GM18867 (cell line): ENCODE measurements around the gene RPL10.

ENCODE experiments used
- ATAC-seq: cut with Tn5 transposase; IDR thresholded peaks from one replicate; pipeline ENCODE4 v1.9.1; 2021; ENCODE audit warnings: mild to moderate bottlenecking, moderate library complexity; ENCODE audit not compliant: unreplicated experiment

The RPL10 gene

DNA sequence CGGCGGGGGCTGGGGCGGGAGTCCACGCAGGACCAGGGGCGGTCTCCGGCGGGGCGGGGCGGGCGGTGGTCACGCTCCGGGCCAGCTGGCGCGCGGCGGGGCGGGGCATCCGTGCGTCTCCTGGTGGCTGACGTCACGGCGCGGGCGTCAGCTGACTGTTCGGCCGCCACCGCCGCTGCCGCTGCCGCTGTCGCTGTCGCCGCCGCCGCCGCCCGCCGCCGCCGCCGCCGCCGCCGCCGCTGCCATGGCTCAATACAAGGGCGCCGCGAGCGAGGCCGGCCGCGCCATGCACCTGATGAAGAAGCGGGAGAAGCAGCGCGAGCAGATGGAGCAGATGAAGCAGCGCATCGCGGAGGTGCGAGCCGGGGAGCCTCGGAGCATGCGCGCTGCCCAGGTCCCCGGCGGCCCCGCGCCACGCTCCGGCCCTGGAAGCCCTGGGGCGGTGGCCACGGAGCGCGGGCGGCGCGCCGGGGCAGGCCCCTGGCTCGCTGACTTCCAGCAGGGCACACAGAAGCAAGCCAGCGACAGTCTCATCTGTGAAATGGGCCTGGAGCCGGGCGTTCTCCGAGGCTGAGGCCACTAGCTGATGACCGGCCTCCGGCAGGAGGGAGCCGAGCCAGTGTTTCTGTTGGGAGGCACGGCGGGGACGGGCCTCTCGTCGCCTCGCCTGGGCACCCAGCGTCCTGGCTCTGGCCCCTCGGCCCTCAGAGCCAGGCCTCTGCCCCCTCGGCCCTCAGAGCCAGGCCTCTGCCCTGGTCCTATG, 46.0 kb downstream of the RPL10 start, which contains the start of gene FAM50A:
Gene FAM50A (plus strand): TSS at position 150 of the 763 bp plus-strand sequence. CDS start 95 bp downstream, at position 245.
- ATAC-seq, result peak; percentile 68

GRCh38 chrX:154444755-154445246, 46.6 kb downstream of the RPL10 start:
- no peak for ATAC-seq

GRCh38 chrX:154445776-154446175, 47.6 kb downstream of the RPL10 start:
- ATAC-seq, result no peak

DNA sequence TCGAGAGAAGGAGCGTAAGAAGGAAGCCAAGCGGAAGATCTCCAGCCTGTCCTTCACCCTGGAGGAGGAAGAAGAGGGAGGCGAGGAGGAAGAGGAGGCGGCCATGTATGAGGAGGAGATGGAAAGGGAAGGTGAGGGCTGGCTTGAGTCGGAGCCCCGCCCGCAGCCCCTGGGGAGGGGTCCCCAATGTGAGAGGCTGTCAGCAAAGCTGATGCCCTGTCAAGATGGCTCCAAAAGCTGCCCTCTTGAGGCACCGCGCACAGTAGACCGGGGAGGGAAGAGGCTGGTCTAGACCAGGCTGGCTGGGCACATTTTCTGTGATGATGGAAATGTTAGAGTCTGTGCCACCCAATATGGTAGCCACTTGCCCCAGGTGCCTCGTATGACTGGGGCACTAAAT, 48.3 kb downstream of the RPL10 start:
- ATAC-seq, result no peak

DNA sequence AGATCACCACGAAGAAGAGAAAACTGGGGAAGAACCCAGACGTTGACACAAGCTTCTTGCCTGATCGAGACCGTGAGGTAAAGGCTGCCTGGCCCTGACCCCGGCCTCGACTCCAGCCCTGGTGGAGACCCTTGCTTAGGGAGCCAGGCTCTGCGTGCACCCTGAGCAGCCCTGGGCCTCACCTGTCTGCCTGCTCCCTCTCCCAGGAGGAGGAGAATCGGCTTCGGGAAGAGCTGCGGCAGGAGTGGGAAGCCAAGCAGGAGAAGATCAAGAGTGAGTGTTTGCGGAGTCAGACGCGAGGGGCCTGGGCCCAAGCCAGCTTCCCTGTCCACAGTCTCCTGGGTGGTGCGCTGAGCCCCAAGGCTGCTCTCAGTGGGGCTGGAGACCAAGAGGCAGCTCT, 50.3 kb downstream of the RPL10 start:
- ATAC-seq, result no peak

DNA sequence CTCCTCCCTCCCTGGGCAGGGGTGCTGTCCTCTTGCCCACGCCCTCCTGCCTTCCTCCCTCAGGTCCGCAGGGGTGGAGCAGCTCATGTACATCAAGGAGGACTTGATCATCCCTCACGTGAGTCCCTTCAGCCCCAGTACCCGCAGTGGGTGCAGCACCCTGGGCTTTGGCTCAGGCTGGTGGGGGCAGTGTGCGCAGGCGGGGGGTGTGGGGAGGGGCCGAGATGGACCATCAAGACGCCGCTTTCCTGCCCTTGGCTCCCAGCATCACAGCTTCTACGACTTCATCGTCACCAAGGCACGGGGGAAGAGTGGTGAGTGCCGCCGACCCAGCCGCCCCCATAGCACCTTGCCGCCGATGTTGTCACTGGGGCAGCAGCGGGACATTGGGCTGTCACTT, 51.4 kb downstream of the RPL10 start:
- no peak for ATAC-seq

DNA sequence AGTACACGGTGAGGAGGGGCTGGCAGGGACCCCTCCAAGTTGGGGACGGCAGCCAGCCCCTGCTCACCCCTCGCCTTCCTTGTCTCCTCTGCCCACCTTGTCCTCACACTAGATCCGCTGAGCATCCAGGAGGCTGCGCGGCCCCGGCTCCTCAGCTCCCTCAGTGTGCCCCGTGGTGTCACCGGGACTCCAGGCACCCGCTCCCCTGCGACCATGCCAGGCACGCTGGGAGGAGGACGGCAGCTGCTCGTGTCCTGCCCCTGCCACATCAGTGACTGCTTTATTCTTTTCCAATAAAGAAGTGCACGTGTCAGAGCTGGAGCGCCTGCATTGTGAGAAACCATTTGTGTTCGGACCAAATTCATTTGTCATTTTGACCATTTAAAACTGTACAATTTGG, 52.1 kb downstream of the RPL10 start:
- ATAC-seq, result no peak
